C4-2B (cell line): ENCODE results near the gene PRKCH.

Source experiments
- H3K27ac ChIP-seq: fragments of 450-650 bp; 2 replicates; pipeline ENCODE4 v1.5.1; 2017
- ZFX ChIP-seq: fragments of 450-650 bp; IDR thresholded peaks from 2 replicates; pipeline ENCODE4 v1.6.1; 2017
- TF ChIP-seq, protein P1 (sequence below): fragments of 450-650 bp; conservative IDR thresholded peaks from 2 replicates; pipeline ENCODE4 v1.5.1; 2017; ENCODE audit warnings: mild to moderate bottlenecking

Gene PRKCH

DNA sequence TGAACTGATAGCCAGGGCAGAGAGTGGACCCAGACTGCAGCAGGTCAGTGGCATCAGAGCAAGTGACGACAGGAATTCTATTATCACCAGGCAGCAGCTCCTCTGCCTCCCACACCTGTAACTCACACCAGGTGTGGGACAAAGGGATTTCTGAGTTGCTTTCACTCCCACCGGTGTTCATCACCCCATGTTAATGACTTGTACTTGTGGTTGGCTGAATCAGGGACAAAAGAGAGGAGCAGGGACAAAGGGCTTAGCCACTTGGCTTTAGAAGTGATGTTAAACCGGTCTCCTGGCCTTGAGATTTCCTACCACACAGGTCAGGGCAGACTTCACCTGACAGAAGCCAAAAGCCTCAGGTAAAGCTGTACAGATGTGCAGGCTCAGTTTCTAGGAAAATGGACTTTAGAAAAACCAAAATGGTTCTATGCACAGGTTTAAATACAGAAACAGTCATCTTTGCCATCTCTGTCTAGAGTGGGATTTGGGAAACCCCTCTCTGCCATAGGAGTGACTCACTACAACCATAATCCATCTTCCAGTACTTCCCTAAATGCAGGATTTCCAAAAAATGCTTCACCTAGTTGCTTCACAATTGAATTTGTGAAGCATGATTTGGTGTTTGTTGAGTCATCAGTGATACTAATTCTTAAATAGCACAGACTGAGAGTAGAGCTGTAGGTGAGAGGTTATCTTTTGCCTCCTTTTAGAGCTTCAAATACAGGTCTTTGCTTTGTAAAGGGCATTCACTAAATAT, 158.5 kb downstream of the PRKCH start:
- H3K27ac ChIP-seq: no peak overlapping the region
- TF ChIP-seq, protein P1, sequence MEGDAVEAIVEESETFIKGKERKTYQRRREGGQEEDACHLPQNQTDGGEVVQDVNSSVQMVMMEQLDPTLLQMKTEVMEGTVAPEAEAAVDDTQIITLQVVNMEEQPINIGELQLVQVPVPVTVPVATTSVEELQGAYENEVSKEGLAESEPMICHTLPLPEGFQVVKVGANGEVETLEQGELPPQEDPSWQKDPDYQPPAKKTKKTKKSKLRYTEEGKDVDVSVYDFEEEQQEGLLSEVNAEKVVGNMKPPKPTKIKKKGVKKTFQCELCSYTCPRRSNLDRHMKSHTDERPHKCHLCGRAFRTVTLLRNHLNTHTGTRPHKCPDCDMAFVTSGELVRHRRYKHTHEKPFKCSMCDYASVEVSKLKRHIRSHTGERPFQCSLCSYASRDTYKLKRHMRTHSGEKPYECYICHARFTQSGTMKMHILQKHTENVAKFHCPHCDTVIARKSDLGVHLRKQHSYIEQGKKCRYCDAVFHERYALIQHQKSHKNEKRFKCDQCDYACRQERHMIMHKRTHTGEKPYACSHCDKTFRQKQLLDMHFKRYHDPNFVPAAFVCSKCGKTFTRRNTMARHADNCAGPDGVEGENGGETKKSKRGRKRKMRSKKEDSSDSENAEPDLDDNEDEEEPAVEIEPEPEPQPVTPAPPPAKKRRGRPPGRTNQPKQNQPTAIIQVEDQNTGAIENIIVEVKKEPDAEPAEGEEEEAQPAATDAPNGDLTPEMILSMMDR: no peak
- no peak for TF ChIP-seq ZFX

DNA sequence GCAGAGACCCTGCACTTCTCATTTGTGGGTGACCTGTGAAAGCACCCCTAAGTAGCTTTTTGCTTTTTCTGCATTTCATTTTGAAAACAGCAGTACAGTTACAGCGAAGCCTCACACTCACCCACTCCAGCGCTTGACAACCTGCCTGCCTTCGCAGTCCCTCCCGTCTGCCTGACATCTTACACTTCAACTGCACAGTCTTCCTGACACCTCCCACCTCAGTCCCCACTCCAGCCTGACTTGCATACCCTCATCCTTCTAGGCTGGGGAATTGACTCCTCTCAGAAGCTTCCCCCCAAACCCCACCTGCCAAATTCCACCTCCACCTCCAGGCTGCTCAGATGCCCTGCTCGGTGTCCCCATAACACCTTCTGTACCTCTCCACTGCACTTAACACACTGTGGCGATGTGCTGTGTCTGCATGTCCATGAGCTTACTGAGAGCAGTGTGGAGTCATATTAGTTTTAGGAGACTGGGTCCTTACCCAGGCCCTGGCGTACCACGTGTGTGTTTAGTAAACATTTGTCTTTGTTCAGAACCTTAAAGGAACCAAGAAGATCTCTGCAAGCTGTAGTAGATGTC, 159.4 kb downstream of the PRKCH start:
- TF ChIP-seq, protein P1: no peak
- TF ChIP-seq ZFX: no peak
- no peak overlapping the region for H3K27ac ChIP-seq

DNA sequence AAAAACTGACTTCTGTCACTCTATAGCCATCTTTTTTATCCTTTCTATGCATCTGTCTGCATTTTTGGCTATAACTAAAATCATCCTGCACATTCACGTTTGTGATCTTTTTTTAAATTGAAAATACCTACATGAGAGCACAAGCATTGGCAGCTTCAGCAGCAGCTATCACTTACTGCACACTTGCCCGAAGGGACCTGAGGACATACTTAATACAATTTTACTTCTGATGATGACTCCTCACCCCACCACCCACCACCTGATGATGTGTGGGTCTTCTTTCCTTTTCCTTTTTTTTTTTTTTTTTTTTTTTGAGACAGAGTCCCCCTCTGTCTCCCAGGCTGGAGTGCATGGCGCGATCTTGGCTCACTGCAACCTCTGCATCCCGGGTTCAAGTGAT, 160.3 kb downstream of the PRKCH start:
- TF ChIP-seq ZFX: no peak
- no peak overlapping the region for H3K27ac ChIP-seq

DNA sequence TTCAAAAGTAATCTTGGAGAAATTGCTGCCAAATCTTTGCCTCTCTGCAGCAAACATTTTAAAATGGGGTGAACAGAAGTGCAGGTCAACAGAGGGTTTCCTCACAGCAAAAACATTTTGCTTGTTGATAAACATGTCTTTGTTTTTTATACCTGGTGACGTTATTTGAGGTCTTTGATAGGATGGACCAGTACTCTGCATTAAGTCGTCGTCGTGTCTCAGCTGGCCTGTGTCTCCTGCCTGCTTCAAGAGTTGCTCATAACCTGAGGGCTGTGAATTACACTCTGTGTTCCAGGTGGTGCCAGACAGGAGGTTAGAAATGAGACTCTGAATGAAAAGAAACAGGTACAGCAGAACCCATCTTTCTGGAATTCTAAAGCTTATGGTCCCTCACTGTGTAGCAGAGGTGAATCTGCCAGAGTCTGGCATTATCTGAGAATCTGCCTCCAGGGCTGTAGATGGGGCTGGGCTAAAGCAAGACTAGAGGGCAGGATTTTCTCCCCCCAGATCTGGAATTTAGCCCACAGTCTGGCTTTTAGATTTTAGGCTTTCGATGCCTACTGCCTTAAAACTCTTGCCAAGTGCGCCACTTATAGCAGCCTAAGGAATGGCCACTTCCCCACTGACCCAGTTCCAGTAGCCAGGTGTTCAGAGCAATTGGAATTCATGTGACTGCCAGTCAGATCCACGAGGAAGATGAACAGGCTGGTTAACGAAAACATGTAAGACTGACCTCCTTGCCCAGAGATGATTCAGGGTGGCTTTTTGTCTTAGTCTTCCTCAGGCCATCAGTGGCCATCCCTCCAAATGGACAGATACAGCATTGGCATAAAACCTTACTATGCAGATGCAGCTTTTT, 161.2 kb downstream of the PRKCH start:
- no peak overlapping the region for H3K27ac ChIP-seq
- TF ChIP-seq, protein P1: no peak
- TF ChIP-seq ZFX: no peak

DNA sequence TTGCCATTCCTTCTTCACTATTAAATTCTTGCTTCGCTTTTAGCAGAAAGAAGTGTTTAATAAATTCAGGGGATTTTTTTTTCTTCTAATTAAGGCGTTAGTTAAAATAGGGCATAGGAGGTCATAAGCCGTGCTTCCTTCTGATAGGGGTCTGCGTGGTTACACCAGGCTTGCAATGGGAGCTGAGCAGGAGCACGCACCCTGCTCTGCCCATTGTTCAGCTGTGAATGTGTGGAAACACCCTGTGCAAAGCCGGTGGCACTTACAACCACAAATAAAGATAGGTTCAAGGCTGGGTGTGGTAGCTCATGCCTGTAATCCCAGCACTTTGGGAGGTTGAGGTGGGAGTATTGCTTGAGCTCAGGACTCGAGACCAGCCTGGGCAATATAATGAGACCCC, 162.1 kb downstream of the PRKCH start:
- no peak overlapping the region for H3K27ac ChIP-seq
- no peak for TF ChIP-seq ZFX
- TF ChIP-seq, protein P1: no peak

DNA sequence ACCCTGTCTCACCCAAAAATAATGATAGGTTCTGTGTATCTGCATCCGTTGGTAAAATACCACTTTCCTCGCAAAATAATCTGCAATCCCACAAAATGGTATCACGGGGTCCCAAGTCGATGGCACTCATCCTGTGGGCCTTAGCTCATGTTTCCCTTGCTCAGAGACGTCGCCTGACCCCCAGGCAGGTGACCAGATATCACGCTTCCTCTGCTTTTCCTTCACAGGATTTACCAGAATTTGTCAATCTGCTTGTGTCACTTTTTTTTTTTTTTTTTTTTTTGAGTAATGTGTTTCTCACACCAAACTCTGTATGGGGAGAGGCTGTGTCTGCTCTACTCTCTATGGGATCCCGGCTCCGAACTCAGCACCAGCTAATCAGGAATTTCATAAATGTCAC, 162.7 kb downstream of the PRKCH start:
- no peak for TF ChIP-seq ZFX
- TF ChIP-seq, protein P1: no peak
- no peak overlapping the region for H3K27ac ChIP-seq

DNA sequence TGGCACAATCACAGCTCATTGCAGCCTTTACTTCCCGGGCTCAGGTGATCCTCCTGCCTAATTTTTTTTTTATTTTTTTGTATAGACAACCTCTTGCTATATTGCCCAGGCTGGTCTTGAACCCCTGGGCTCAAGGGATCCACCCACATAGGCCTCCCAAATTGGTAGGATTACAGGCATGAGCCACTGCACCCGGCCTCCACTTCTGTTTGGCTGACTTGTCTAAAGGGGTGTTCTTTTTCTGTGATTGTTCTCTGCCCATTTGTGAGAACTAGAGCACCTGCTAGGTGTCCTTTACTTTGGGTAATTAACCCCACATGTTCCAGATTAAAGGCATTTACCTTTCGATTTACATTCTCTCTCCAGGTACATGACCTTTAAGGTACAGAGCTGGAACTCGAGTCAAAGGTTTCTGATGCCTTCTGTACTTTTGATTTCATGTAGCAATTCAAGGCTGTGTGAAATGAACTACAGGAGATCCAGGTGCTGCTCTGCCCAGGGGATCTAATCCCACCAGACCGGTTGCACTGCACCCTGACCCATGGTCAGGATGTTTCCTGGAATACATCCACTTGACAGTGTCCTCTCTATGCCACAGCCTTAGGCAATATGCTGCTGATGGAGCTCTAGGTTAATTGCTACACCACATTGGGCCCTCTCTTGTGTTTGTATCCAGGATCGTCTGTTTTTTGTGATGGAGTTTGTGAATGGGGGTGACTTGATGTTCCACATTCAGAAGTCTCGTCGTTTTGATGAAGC, 163.6 kb downstream of the PRKCH start:
- H3K27ac ChIP-seq: no peak overlapping the region
- TF ChIP-seq, protein P1: no peak
- no peak for TF ChIP-seq ZFX
